GM19467 (cell line): ENCODE measurements around the gene ECM2.

ENCODE experiments used
- ATAC-seq: cut with Tn5 transposase; IDR thresholded peaks from one replicate; pipeline ENCODE4 v1.9.1; 2021; ENCODE audit warnings: mild to moderate bottlenecking, moderate library complexity; ENCODE audit not compliant: unreplicated experiment

Gene ECM2

GRCh38 chr9:92501671-92502393 lies 34.0 kb downstream of the ECM2 start:
- ATAC-seq, result no peak

DNA sequence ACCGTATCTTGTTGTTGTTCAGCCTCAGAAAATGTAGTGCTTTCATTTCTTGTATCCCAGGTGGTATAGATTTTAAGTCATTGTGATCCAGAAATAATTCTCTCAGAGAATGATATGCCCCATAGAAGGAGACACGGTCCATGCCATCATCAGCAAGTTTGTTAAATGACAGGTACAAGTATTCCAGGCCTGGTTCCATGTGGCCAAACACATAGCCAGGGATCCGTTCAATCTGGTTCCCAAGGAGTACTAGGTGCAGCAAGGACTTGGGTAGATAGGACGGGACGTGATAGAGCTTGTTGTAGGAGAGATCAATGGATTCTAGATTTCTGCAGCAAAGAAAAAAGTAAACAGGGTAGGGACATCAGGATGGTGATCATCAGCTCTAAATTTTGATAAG lies 35.1 kb downstream of the ECM2 start:
- no peak for ATAC-seq

GRCh38 chr9:92499701-92500100 lies 36.1 kb downstream of the ECM2 start:
- no peak for ATAC-seq

- no peak for ATAC-seq
Measured at GRCh38 chr9:92496396-92497176, 39.2 kb downstream of the ECM2 start.

DNA sequence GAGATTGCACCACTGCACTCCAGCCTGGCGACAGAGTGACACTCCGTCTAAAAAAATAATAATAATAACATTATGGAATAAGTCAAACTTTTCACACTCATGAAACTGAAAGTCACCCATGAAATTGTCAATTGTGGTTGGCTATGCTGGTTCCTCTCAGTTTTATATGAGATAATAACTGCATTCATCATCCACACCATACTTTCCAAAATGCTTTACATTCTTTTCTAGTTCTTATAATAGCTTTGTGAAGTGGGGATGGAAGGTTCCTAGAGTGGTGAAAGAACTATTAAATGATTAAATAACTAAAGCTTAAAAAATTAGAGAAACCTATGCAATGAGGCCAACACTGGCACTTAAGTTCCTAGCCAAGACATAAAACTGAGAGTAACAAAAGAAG lies 40.9 kb downstream of the ECM2 start:
- ATAC-seq, result no peak

GRCh38 chr9:92493749-92494387 lies 41.9 kb downstream of the ECM2 start:
- no peak for ATAC-seq

- ATAC-seq, result no peak
Measured at GRCh38 chr9:92492781-92493401, 42.9 kb downstream of the ECM2 start.

DNA sequence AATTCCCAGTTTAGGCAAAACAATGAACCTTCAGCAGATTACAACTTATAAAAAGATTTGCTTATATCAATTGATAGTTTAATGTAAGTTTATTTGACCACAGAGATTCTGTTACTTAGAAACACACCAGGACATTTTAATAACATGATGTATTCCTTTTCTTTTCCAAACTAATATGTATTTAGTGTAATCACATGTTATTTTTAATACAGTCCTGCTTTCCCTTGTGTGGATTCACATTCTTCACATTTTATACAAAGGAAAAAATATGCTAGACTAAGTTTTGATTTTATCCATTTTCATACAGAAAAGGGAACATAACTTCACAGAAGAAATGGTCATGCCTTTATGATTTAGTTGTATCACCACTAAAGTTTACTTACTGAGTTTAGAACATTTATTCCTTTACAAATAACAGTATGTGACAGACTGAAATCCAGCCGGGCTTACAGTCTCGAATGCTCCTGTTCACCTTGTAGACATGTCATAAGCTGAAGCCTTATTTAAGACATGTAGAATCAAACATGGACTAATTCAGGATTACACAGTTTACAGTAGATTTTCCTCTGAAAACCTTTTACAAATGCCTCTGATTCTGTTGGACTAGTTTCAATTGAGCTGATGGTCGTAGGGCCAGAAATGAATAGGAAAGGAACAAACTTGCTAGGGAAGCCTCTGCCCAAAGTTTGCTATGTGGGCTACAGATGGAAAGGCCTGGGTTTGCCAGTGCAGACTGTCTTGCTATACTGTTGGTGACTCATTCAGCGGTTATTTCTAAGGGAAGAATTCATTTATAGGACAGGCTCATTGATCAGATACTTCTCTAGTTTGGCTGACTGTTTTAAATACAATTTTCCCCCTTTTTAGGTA lies 46.9 kb downstream of the ECM2 start:
- ATAC-seq, result no peak

DNA sequence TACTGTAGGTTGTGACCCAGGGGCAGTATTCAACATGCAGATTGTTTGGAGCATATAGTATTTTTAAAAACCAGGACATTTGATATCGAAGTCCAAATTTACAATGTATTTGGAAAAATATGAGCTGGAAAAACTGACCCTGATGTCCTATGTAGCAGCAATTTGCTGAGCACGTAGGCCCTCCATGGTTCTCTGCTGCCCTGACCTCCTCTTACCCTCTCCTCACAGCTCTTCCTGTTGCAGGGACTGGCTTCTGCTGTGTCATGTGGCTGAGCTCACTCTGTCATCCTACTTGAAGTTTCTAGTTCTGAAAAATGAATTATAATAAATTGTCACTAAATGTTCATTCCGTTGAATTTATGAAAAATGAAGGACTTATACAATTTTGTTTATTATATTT lies 49.4 kb downstream of the ECM2 start:
- ATAC-seq, result no peak

- ATAC-seq, result no peak
Measured at GRCh38 chr9:92484563-92484962, 51.2 kb downstream of the ECM2 start.

DNA sequence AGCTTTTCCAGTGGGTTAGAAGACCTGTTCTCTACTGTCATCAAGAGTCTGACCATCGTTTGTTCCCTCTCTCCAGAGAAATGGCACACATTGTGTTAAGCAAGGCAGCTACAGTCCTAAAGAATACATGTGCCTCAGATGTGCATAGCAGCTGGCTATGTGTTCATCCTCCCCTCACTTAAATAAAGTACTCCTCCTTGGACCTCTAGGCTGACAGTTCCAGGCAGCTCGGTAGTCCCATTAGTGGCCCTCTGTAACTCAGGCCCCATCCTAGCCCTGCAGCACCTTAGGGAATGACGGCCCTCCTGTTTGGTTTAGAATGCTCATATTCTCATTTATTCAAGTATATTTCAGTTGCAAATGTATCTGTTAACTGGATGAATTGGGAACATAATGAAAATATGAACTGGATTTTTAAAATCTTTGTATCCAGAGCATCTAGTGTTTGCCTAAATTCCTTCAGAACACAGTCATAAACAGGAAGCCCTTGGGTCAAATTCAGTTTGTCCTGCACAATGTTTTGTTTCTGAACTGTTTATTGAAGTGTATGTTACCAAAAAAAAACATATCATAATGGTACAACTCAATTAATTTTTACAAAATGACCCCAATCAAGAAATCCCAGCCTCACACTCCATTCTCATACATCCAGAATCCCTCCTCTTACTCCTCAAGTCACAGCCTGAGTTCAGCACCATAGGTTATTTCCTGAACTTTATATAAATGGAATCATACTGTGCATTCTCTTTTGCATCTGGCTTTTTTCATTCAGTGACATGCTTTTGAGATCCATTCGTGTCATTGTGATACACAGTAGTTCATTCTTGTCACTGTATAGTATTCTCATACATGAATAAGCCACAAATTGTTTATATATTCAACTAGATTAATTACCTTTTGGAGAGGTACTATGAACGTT lies 51.9 kb downstream of the ECM2 start:
- ATAC-seq, result no peak

DNA sequence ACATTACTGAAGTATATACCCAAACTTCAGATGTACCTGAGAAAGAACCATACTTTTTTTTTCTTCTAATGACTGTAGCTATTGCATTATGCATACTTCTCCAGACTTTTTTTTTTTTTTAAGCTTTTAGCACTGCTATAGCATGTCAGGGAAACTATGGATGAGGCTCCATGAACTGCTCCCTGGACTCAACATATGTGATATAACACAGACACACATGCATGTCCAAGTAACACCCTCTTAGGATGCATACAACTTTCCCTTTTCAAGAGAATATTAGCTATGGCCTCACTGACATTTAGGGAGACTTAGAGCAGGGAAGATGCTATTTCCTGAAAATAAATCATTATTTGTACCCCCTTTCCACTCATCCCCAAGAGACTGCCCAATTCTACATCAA lies 53.0 kb downstream of the ECM2 start:
- no peak for ATAC-seq

DNA sequence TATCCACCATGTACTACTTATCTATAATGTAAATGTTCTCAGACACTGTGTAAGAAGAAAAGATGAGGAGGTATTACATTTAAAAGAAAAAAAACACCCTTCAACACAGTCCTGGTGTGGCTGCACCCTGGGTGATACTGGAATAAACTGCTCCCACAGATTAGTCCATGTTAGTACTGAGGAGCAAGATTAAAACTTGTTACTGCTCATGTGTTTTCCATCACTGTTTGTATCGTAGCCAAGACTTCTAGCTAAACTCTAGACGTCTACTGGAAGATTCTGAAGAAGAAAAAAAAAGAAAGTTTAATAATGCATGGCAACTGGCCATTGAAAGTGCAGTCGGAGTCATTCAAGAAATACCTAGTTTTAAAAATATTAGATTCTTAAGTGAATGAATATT lies 53.5 kb downstream of the ECM2 start, which contains the start of gene ASPN:
Gene ASPN, minus strand, starts transcription at position 178 of the 400 bp plus-strand sequence.
- ATAC-seq, result no peak

DNA sequence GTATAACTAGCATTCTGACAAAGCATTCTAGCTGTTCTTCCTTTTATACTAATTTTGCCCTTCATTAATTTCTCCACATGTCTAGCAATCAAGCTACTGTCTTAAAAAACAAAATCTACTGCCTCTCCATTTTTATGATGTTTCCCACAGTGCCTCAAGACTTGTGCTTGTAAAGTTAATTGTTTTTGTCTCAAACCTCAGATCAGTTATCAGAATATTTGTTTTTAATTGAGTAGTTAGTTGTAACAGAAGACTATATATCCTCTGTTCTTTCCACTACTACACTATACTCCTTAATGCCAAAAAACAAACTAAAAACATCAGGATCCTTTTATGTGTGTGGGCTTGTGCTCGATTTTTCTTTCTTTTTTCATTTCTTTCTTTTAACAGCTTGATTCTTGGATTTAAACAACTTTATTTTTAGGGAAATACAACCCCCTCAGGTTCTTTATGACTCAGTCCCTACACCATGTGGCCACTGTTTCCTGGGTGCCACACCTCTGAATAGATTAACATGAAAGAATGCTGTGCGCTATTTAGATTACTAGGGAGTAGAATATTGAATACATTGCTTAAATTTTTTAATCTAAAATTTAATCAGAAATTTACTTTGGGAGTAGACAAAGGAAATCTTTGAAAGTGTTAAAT lies 54.7 kb downstream of the ECM2 start:
- no peak for ATAC-seq

DNA sequence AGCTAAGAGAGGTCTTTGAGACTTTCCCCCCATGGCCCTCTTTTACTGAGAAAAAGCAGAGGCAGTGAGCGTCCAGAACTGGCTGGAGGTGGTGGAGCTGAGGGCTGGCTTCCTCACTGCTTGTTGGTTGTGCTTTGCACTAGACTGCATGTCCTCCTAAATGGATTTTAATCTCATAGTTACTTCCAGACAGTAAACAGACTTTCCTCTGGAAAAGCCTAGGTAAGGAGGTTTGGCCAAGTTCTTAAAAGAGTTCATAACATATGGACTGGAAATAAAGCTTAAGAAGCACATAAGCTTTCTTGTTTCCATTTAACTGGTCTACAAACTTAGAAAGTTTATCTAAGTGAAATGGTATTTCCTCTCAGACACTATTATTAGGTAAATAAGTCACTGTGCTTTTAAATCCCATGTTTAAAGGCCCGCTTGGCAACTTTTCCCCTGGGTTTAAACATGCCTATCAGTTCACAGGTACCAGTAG lies 55.5 kb downstream of the ECM2 start:
- ATAC-seq, result no peak

DNA sequence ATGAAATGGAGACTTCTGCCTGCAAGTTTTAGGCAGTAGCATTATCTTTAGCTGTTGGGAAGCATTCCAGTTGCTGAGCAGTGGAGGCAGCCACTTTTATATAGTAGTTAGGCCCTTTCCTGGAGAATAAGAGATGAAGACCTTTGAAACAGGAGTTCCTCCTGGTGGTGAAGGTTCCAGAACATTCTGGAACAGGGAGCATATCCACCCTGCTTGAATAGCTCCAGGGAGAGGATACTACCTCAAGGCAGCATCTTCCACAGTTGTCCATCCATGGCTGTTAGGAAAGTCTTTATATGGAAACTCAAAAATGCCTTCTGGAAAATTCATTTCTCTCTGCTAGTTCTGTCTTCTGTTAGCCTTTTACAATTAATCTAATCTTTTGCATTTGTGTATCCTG lies 56.4 kb downstream of the ECM2 start:
- ATAC-seq, result no peak

DNA sequence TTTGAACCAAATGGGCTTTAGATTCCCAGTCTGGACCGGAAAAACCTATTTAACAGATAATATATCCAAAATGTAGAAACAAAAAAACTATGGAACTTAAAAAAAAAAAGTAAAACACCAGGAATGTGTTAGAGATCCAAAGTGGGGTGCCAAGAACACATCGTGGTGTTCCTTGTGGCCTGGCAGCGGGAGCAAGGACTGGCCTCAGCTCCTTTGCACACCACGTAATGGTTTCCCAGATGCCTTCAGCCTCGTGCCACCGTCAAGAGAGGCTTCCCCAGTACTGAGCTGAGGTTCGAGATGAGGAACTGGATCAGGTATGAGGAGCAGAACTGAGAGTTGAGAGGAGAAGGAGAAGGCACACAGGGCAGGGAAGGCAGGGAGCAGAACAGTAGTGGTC lies 57.0 kb downstream of the ECM2 start:
- no peak for ATAC-seq

GRCh38 chr9:92476962-92477361 lies 58.8 kb downstream of the ECM2 start:
- no peak for ATAC-seq

GRCh38 chr9:92474587-92474986 lies 61.2 kb downstream of the ECM2 start:
- ATAC-seq, result no peak
